ENCODE data around the gene PRRG2.

Gene PRRG2

DNA sequence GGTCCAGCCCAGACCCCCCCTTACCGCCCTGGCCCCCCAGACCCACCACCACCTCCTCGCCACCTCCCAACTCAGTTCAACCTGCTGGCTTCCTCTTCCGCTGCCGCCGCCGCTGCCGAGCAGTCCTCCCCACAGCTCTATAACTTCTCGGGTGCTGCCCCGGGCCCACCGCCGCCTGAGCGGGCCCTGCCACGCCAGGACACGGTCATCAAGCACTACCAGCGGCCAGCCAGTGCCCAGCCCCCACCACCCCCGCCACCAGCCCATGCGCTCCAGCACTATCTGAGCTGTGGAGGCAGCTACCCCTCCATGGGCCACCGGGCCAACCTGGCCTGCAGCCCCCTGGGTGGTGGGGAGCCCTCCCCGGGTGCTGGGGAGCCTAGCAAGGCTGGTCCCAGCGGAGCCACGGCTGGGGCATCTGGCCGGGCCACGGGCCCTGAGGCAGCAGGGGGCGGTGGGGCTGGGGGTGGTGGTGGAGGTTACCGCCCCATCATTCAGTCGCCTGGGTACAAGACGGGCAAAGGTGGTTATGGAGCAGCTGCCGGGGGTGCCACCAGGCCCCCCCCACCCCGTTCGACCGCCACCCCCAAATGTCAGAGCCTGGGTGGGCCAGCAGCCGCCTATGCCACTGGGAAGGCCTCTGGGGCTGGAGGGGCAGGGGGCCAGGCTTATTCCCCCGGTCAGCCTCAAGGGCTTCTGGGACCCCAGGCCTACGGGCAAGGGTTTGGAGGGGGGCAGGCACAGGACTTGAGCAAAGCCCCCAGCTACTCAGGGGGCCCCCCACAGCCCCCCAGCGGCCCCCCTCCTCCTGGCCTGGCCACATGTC is 14.1 kb downstream of the PRRG2 start:
- ChIA-PET CTCF (interaction anchor here (1.0 to 1.6 kb wide), 2 partner anchors 24 to 78 kb away, joined by 5 read pairs; no protein-coding TSS in a partner anchor), POLR2A (interaction anchor here (0.6 to 1.9 kb wide), 3 partner anchors 15 to 334 kb away, joined by 3 to 9 read pairs (median 3); partner anchors contain the start of genes NOSIP and NUP62)
- TF ChIP-seq, protein P1, sequence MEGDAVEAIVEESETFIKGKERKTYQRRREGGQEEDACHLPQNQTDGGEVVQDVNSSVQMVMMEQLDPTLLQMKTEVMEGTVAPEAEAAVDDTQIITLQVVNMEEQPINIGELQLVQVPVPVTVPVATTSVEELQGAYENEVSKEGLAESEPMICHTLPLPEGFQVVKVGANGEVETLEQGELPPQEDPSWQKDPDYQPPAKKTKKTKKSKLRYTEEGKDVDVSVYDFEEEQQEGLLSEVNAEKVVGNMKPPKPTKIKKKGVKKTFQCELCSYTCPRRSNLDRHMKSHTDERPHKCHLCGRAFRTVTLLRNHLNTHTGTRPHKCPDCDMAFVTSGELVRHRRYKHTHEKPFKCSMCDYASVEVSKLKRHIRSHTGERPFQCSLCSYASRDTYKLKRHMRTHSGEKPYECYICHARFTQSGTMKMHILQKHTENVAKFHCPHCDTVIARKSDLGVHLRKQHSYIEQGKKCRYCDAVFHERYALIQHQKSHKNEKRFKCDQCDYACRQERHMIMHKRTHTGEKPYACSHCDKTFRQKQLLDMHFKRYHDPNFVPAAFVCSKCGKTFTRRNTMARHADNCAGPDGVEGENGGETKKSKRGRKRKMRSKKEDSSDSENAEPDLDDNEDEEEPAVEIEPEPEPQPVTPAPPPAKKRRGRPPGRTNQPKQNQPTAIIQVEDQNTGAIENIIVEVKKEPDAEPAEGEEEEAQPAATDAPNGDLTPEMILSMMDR (IDR thresholded peaks at IDR 0.05; ENCODE audit: control extremely low read depth, extremely low read depth, low read depth, missing control alignments), result no peak
- no peak for DNase-seq (ENCODE audit: extremely low spot score)

DNA sequence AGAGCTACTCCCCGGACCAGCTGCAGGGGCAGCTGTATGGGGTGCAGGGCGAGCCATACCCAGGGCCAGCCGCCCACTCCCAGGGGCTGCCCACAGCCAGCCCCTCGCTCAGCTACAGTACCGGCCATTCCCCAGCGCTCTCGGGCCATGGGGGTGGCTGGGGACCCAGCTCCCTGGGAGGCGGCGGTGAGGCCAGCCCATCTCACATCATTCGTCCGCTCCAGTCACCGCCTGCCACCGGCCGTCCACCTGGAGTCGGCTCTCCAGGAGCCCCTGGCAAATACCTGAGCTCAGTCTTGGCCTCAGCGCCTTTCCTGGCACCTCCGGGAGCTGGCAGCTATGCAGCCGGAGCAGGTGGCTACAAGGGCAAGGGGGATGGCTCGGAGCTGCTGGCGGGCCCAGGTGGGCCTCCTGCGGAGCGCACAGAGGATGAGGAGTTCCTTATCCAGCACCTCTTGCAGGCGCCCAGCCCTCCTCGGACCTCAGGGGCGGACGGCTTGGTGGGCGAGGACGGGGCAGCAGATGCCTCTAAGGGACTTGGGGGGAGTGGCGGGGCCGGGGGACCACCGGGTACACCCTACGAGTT is 14.8 kb downstream of the PRRG2 start:
- TF ChIP-seq, protein P1 (IDR thresholded peaks at IDR 0.05; ENCODE audit: control extremely low read depth, extremely low read depth, low read depth, missing control alignments), result no peak
- CTCF ChIA-PET, result interaction anchor here (1.0 to 1.6 kb wide), 2 partner anchors 25 to 77 kb away, joined by 5 read pairs; no protein-coding TSS in a partner anchor
- POLR2A ChIA-PET, result no interaction called here
- no peak for DNase-seq (ENCODE audit: extremely low spot score)

DNA sequence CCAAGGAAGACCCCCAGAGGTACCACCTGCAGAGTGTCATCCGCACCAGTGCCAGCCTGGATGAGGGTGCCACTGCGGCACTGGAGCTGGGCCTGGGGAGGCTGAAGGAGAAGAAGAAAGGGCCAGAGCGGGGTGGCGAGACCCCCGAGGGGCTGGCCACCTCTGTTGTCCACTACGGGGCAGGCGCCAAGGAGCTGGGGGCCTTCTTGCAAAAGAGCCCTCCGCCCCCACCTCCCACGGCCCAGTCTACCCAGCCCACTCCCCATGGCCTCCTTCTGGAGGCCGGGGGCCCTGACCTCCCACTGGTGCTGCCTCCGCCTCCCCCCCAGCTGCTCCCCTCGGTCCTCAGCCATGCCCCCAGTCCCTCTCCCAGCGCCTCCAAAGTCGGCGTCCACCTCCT is 15.3 kb downstream of the PRRG2 start:
- POLR2A ChIA-PET, result no interaction called here
- no peak for DNase-seq (ENCODE audit: extremely low spot score)
- CTCF ChIA-PET, result interaction anchor here (1.6 kb wide), 1 partner anchor 77 kb away, joined by 5 read pairs; no protein-coding TSS in a partner anchor
- TF ChIP-seq, protein P1 (IDR thresholded peaks at IDR 0.05; ENCODE audit: control extremely low read depth, extremely low read depth, low read depth, missing control alignments), result no peak

DNA sequence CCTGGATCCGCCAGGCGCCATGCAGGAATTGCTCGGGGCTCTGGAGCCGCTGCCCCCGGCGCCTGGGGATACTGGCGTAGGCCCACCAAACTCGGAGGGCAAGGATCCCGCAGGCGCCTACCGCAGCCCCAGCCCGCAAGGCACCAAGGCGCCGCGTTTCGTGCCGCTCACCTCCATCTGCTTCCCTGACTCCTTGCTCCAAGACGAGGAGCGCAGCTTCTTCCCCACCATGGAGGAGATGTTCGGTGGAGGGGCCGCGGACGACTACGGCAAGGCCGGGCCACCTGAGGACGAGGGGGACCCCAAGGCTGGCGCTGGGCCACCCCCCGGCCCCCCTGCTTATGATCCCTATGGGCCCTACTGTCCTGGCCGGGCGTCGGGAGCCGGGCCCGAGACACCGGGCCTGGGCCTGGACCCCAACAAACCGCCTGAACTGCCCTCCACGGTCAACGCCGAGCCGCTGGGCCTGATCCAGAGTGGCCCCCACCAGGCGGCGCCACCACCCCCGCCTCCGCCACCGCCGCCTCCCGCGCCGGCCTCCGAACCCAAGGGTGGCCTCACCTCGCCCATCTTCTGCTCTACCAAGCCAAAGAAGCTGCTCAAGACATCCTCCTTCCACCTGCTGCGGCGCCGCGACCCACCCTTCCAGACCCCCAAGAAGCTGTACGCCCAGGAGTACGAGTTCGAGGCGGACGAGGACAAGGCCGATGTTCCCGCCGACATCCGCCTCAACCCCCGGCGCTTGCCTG is 16.0 kb downstream of the PRRG2 start:
- TF ChIP-seq, protein P1 (IDR thresholded peaks at IDR 0.05; ENCODE audit: control extremely low read depth, extremely low read depth, low read depth, missing control alignments), result no peak
- ChIA-PET POLR2A (no interaction called here), CTCF (no interaction called here)
- DNase-seq (ENCODE audit: extremely low spot score), result no peak

DNA sequence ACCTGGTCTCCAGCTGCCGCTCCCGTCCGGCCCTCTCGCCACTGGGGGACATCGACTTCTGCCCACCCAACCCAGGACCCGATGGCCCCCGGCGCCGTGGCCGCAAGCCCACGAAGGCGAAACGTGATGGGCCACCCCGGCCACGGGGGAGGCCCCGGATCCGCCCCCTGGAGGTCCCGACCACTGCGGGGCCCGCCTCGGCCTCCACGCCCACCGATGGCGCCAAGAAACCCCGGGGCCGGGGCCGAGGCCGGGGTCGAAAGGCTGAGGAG is 16.5 kb downstream of the PRRG2 start:
- TF ChIP-seq, protein P1 (IDR thresholded peaks at IDR 0.05; ENCODE audit: control extremely low read depth, extremely low read depth, low read depth, missing control alignments), result no peak
- CTCF ChIA-PET, result interaction anchor here (1.4 kb wide), 1 partner anchor 27 kb away, joined by 3 read pairs; no protein-coding TSS in a partner anchor
- POLR2A ChIA-PET, result interaction anchor here (0.6 kb wide), 1 partner anchor 719 kb away, joined by 3 read pairs; no protein-coding TSS in a partner anchor
- DNase-seq (ENCODE audit: extremely low spot score), result no peak
